ENCODE measurements around the gene PNLIPRP2. TPM values are rescaled to one million over a fixed set of nuclear protein-coding genes. Genes with fewer than 3 reads are reported as not detected.

The PNLIPRP2 gene
- total and polyA plus RNA-seq, 2 experiments from 2014 or later = not detected

DNA sequence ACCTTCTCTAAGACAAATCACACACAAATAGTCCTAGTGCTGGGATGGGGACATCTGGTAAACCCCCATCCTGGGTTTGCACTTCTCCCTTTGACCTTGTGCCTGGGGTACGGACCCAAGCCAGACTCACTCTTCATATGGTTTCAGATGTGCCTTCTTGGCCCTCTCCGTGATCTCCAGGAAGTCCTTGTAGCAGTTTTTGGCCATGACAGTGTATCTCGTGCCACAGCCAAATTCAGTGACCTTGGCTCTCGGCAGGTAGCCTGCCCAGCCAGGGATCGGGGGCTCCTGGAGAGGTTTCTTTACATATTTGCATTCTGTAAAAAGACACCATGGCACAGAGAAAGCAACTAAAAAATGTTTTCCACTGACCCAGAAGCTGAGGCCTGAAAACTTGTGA, 43.9 kb downstream of the PNLIPRP2 start:
- Histone ChIP-seq H3K36me3 (ENCODE audit: low read depth) (no peaks in the 10 kb centered on the region), H3K9ac (no peak overlapping the region), H2AFZ (no peak overlapping the region), H3K4me3 (no peak overlapping the region), H3K9me3 (ENCODE audit: low read depth) (no peaks in the 10 kb centered on the region), H3K79me2 (ENCODE audit: insufficient read depth) (no peaks in the 10 kb centered on the region), H3K27ac (no peak overlapping the region), H3K27me3 (replicated peaks; ENCODE audit: insufficient read depth) (no peaks in the 10 kb centered on the region), H3F3A (ENCODE audit: insufficient read depth) (no peaks in the 10 kb centered on the region), H3K4me1 (ENCODE audit: insufficient read depth) (peaks cover 17% of the 10 kb centered on the region; the same call in 1 of the 2 replicates), H3K4me2 (ENCODE audit: unreplicated experiment) (no peak overlapping the region), H4K20me1 (ENCODE audit: insufficient read depth) (no peaks in the 10 kb centered on the region), H3K9me2 (ENCODE audit: insufficient read depth) (no peaks in the 10 kb centered on the region)
- no peak for TF ChIP-seq EZH2phosphoT487 (IDR thresholded peaks at IDR 0.05; ENCODE audit: insufficient read depth, low read depth)
- TF ChIP-seq EZH2 (IDR thresholded peaks at IDR 0.05; ENCODE audit: insufficient read depth, poor library complexity, severe bottlenecking) = no peak
- WGBS, 2 experiments (ENCODE audit: low coverage in 1 of 2, low lambda C conversion rate in 2 of 2, missing lambda C conversion rate in 2 of 2) = 89 to 95% methylated on average over 5 of the region's 5 CpGs
- no peak for DNase-seq
- in situ Hi-C loops (cut with MboI) = no loop called here

DNA sequence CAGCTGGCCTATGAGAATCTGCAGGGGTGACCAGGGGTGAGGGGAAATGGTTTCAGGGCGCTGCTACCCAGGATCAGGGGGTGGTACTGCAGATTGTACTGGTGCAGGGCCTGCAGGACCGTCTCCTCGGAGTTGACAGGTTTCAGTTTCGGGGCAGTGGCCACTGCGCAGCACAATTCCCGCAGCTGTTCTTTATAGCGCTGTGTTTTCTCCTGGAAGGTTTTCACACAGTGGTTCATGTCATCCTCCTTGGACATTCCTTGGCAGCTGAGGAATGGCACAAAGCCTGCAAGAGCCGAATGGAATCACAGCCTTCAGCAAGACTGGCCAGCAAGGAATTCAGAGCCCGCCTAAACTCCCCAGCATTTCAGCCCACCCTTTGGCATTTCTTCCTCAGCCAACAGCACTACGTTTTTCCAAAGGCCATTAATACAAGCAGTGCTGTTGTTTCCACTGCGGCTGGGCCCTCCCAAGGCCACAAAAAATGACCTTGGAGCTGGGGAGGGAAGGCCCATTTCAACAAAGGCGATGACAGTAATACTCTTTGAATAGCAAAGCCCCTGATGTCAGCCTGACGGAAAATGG, 44.9 kb downstream of the PNLIPRP2 start:
- in situ Hi-C loops (cut with MboI) = no loop called here
- Histone ChIP-seq H3K36me3 (ENCODE audit: low read depth) (no peaks in the 10 kb centered on the region), H3K9ac (no peak overlapping the region), H3F3A (ENCODE audit: insufficient read depth) (no peaks in the 10 kb centered on the region), H3K9me3 (ENCODE audit: low read depth) (no peaks in the 10 kb centered on the region), H3K27me3 (replicated peaks; ENCODE audit: insufficient read depth) (no peaks in the 10 kb centered on the region), H3K4me2 (ENCODE audit: unreplicated experiment) (peak overlapping the region; percentile 65), H2AFZ (peak overlapping the region; percentile 70), H3K79me2 (ENCODE audit: insufficient read depth) (no peaks in the 10 kb centered on the region), H3K9me2 (ENCODE audit: insufficient read depth) (no peaks in the 10 kb centered on the region), H4K20me1 (ENCODE audit: insufficient read depth) (no peaks in the 10 kb centered on the region), H3K4me1 (ENCODE audit: insufficient read depth) (peaks cover 17% of the 10 kb centered on the region; the same call in 1 of the 2 replicates), H3K4me3 (peak overlapping the region; percentile 38), H3K27ac (no peak overlapping the region)
- peak; percentile 59 for DNase-seq
- WGBS, 2 experiments (ENCODE audit: low coverage in 1 of 2, low lambda C conversion rate in 2 of 2, missing lambda C conversion rate in 2 of 2) = 15 to 17% methylated on average over 13 of the region's 13 CpGs
- TF ChIP-seq EZH2phosphoT487 (IDR thresholded peaks at IDR 0.05; ENCODE audit: insufficient read depth, low read depth) (no peak), EZH2 (IDR thresholded peaks at IDR 0.05; ENCODE audit: insufficient read depth, poor library complexity, severe bottlenecking) (no peak)

DNA sequence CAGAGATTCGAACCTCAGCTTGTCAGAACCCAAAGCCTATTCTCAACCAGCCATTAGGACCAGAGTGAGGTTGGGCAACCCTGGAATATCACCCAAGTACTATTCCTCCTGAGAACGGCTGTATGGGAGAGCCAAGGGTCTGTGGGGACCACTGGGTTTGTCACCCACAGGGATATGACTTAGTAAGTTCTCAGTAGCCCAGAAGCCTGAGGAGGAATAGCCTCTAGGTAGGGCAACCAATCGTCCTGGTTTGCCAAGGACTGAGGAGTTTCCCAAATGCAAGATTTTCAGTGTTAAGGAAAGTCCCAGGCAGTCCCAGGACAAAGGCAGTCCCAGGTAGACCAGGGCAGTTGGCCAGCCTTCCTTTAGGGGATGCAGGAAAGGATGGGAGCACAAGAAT, 46.7 kb downstream of the PNLIPRP2 start:
- no peaks in the 10 kb centered on the region for H3K9me3 ChIP-seq (ENCODE audit: low read depth)
- in situ Hi-C loops (cut with MboI) = no loop called here
- peaks cover 25% of the 10 kb centered on the region for H3K4me1 ChIP-seq (ENCODE audit: insufficient read depth)
- WGBS, 2 experiments (ENCODE audit: low coverage in 1 of 2, low lambda C conversion rate in 2 of 2, missing lambda C conversion rate in 2 of 2) = 78 to 86% methylated on average over 3 of the region's 3 CpGs
- H2AFZ ChIP-seq = no peak overlapping the region
- no peaks in the 10 kb centered on the region for H3K36me3 ChIP-seq (ENCODE audit: low read depth)
- H3K9me2 ChIP-seq (ENCODE audit: insufficient read depth) = no peaks in the 10 kb centered on the region
- H3F3A ChIP-seq (ENCODE audit: insufficient read depth) = peaks cover 17% of the 10 kb centered on the region
- H3K9ac ChIP-seq = no peak overlapping the region
- TF ChIP-seq EZH2phosphoT487 (IDR thresholded peaks at IDR 0.05; ENCODE audit: insufficient read depth, low read depth) (no peak), EZH2 (IDR thresholded peaks at IDR 0.05; ENCODE audit: insufficient read depth, poor library complexity, severe bottlenecking) (no peak)
- no peaks in the 10 kb centered on the region for H3K79me2 ChIP-seq (ENCODE audit: insufficient read depth)
- H3K27me3 ChIP-seq (replicated peaks; ENCODE audit: insufficient read depth) = no peaks in the 10 kb centered on the region
- H3K4me3 ChIP-seq = no peak overlapping the region
- H3K4me2 ChIP-seq (ENCODE audit: unreplicated experiment) = no peak overlapping the region
- H4K20me1 ChIP-seq (ENCODE audit: insufficient read depth) = no peaks in the 10 kb centered on the region
- DNase-seq = no peak
- no peak overlapping the region for H3K27ac ChIP-seq

DNA sequence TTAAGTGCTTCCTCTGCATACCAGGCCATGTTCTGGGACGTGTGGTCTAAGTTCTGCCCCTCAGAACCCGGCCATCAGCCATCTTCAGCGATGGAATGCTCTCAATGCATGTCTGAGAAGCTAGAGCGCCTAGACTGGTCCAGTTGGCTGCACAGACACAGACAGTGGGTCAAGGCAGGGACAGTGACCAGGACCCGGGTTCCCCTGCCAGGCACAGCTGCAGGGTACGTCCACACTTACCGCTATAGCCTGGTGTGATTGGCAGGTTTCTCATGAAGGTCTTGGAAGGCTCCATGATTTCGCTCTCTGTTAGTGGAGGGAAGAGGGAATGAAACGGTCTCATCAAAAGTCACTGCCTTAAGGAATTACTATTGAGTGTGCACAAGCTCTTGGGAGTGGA, 47.3 kb downstream of the PNLIPRP2 start:
- Histone ChIP-seq H3K27me3 (replicated peaks; ENCODE audit: insufficient read depth) (no peaks in the 10 kb centered on the region), H3K9ac (no peak overlapping the region), H3K9me3 (ENCODE audit: low read depth) (no peaks in the 10 kb centered on the region), H4K20me1 (ENCODE audit: insufficient read depth) (no peaks in the 10 kb centered on the region), H3K4me1 (ENCODE audit: insufficient read depth) (peaks cover 25% of the 10 kb centered on the region), H3K27ac (no peak overlapping the region), H3K4me3 (no peak overlapping the region), H2AFZ (no peak overlapping the region), H3K79me2 (ENCODE audit: insufficient read depth) (no peaks in the 10 kb centered on the region), H3K36me3 (ENCODE audit: low read depth) (no peaks in the 10 kb centered on the region), H3K4me2 (ENCODE audit: unreplicated experiment) (no peak overlapping the region), H3K9me2 (ENCODE audit: insufficient read depth) (no peaks in the 10 kb centered on the region), H3F3A (ENCODE audit: insufficient read depth) (peaks cover 17% of the 10 kb centered on the region)
- WGBS, 2 experiments (ENCODE audit: low coverage in 1 of 2, low lambda C conversion rate in 2 of 2, missing lambda C conversion rate in 2 of 2) = 85 to 92% methylated on average over 9 of the region's 9 CpGs
- TF ChIP-seq EZH2phosphoT487 (IDR thresholded peaks at IDR 0.05; ENCODE audit: insufficient read depth, low read depth) (no peak), EZH2 (IDR thresholded peaks at IDR 0.05; ENCODE audit: insufficient read depth, poor library complexity, severe bottlenecking) (no peak)
- DNase-seq = no peak
- in situ Hi-C loops (cut with MboI) = no loop called here

All from GM23248 (cell line).